HepG2 (cell line): Measurements from ENCODE around the gene TOMM22. TPM values are rescaled to one million over a fixed set of nuclear protein-coding genes. Genes with fewer than 3 reads are reported as not detected.

Source experiments
- ATF7 ChIP-seq, 2 experiments: fragments of 450-650 bp in 1 of 2; sonication (generic) in 1 of 2; formaldehyde crosslinking in 1 of 2; IDR thresholded peaks; 2 replicates each; pipeline versions ENCODE4 v1.4.0 to v1.6.1; 2016 to 2020; ENCODE audit warnings: antibody characterized with exemption in 1 of 2, mild to moderate bottlenecking in 1 of 2, missing genetic modification reagents in 1 of 2
- CHD2 ChIP-seq: IDR thresholded peaks from 2 replicates; pipeline ENCODE4 v1.6.1; 2011; ENCODE audit warnings: low read depth, low read length, improper control_type of control experiment
- EED ChIP-seq: sonication (generic); formaldehyde crosslinking; IDR thresholded peaks from 2 replicates; pipeline ENCODE4 v1.5.0; 2020; ENCODE audit warnings: mild to moderate bottlenecking, missing genetic modification reagents
- FOXP1 ChIP-seq, 2 experiments: fragments of 450-650 bp in 1 of 2; IDR thresholded peaks; 2 replicates each; pipeline ENCODE4 v1.6.1; 2017 to 2018; ENCODE audit warnings: antibody characterized with exemption in 1 of 2
- GATAD1 ChIP-seq: IDR thresholded peaks from 2 replicates; pipeline ENCODE4 v1.6.1; 2016; ENCODE audit warnings: missing genetic modification reagents, missing compliant biosample characterization
- GTF2F1 ChIP-seq: fragments of 150-350 bp; IDR thresholded peaks from 2 replicates; pipeline ENCODE4 v1.6.1; 2014; ENCODE audit warnings: low read length
- HNRNPL ChIP-seq: fragments of 200-400 bp; formaldehyde crosslinking; IDR thresholded peaks from 2 replicates; pipeline ENCODE4 v1.6.1; 2017; ENCODE audit warnings: mild to moderate bottlenecking, low read depth, low read length
- IRF2 ChIP-seq: IDR thresholded peaks from 2 replicates; pipeline ENCODE4 v1.6.1; 2018; ENCODE audit warnings: missing genetic modification reagents, missing compliant biosample characterization
- KLF6 ChIP-seq: IDR thresholded peaks from 2 replicates; pipeline ENCODE4 v1.8.0; 2016; ENCODE audit warnings: missing biosample characterization, missing genetic modification reagents
- MBD4 ChIP-seq: IDR thresholded peaks from 2 replicates; pipeline ENCODE4 v1.6.1; 2012; ENCODE audit warnings: low read length, inconsistent platforms, borderline replicate concordance
- NFATC3 ChIP-seq: sonication (generic); formaldehyde crosslinking; IDR thresholded peaks from 2 replicates; pipeline ENCODE4 v1.5.1; 2020; ENCODE audit warnings: mild to moderate bottlenecking, missing genetic modification reagents
- PAX8 ChIP-seq: sonication (generic); formaldehyde crosslinking; IDR thresholded peaks from 2 replicates; pipeline ENCODE4 v1.8.0; 2022; ENCODE audit warnings: mild to moderate bottlenecking, missing genetic modification reagents, borderline replicate concordance
- RARA ChIP-seq: IDR thresholded peaks from 2 replicates; pipeline ENCODE4 v1.6.1; 2016; ENCODE audit warnings: missing genetic modification reagents, missing compliant biosample characterization
- TEAD2 ChIP-seq: sonication (generic); formaldehyde crosslinking; IDR thresholded peaks from 2 replicates; pipeline ENCODE4 v1.9.0; 2021; ENCODE audit warnings: missing genetic modification reagents
- TGIF2 ChIP-seq: IDR thresholded peaks from 2 replicates; pipeline ENCODE4 v1.6.1; 2016; ENCODE audit warnings: control low read depth, missing compliant biosample characterization
- YY1 ChIP-seq: IDR thresholded peaks from 2 replicates; pipeline ENCODE4 v1.6.1; 2011; ENCODE audit warnings: low read length, low read depth, moderate library complexity, mild to moderate bottlenecking; ENCODE audit not compliant: insufficient read depth, insufficient replicate concordance
- ZBTB1 ChIP-seq: sonication (generic); formaldehyde crosslinking; IDR thresholded peaks from 2 replicates; pipeline ENCODE4 v1.4.0; 2020; ENCODE audit warnings: missing genetic modification reagents, borderline replicate concordance
- ZEB1 ChIP-seq: IDR thresholded peaks from 2 replicates; pipeline ENCODE4 v1.6.1; 2012; ENCODE audit warnings: mild to moderate bottlenecking, low read depth, inconsistent platforms; ENCODE audit not compliant: insufficient replicate concordance
- ZFP36L2 ChIP-seq: sonication (generic); formaldehyde crosslinking; IDR thresholded peaks from 2 replicates; pipeline ENCODE4 v1.4.0; 2020; ENCODE audit warnings: missing genetic modification reagents
- ZNF136 ChIP-seq: sonication (generic); formaldehyde crosslinking; IDR thresholded peaks from 2 replicates; pipeline ENCODE4 v1.8.1; 2022; ENCODE audit warnings: low read depth, mild to moderate bottlenecking, moderate library complexity, missing genetic modification reagents
- ZNF263 ChIP-seq: sonication (generic); formaldehyde crosslinking; IDR thresholded peaks from 2 replicates; pipeline ENCODE4 v1.4.0; 2020; ENCODE audit warnings: missing genetic modification reagents
- ZNF30 ChIP-seq: sonication (generic); formaldehyde crosslinking; IDR thresholded peaks from 2 replicates; pipeline ENCODE4 v1.5.0; 2020; ENCODE audit warnings: mild to moderate bottlenecking, missing genetic modification reagents
- ZNF331 ChIP-seq: sonication (generic); formaldehyde crosslinking; IDR thresholded peaks from 2 replicates; pipeline ENCODE4 v1.4.0; 2020; ENCODE audit warnings: missing genetic modification reagents
- ZNF33B ChIP-seq: sonication (generic); formaldehyde crosslinking; IDR thresholded peaks from 2 replicates; pipeline ENCODE4 v1.5.1; 2020; ENCODE audit warnings: mild to moderate bottlenecking, missing genetic modification reagents
- ZNF414 ChIP-seq: sonication (generic); formaldehyde crosslinking; IDR thresholded peaks from 2 replicates; pipeline ENCODE4 v1.5.0; 2020; ENCODE audit warnings: missing genetic modification reagents
- ZNF501 ChIP-seq: sonication (generic); formaldehyde crosslinking; IDR thresholded peaks from 2 replicates; pipeline ENCODE4 v1.5.1; 2020; ENCODE audit warnings: mild to moderate bottlenecking, moderate library complexity, missing genetic modification reagents
- ZNF552 ChIP-seq: sonication (generic); formaldehyde crosslinking; IDR thresholded peaks from 2 replicates; pipeline ENCODE4 v1.9.0; 2022; ENCODE audit warnings: missing genetic modification reagents, mild to moderate bottlenecking, borderline replicate concordance
- polyA plus RNA-seq, 8 experiments: library from polyadenylated mRNA; depleted of rRNA in 3 of 8; stranded (reverse) in 7 of 8; unstranded in 1 of 8; fragments of >200 nt; fragmentation: Illumina TruSeq in 4 of 8; extraction: Trizol in 4 of 8; gene quantifications; 2 replicates each; pipeline versions ENCODE4 v1.2.1 to v1.2.3, GENCODE V29; 2011 to 2016; ENCODE audit warnings: low read depth in 4 of 8, missing spikeins in 1 of 8, mixed read lengths in 1 of 8; ENCODE audit not compliant: insufficient read depth in 1 of 8
- total RNA-seq, 5 experiments: library from RNA; depleted of rRNA; stranded (reverse); fragments of >200 nt; fragmentation: Illumina TruSeq; extraction: Trizol; gene quantifications; 2 replicates each; pipeline ENCODE4 v1.2.3, GENCODE V29; 2016; ENCODE audit warnings: low read depth in 1 of 5
- TF ChIP-seq, protein P1 (sequence below): sonication (generic); IDR thresholded peaks from 2 replicates; pipeline ENCODE4 v1.6.1; 2016; ENCODE audit warnings: low read depth, borderline replicate concordance
- TF ChIP-seq, protein P2 (sequence below): sonication (generic); formaldehyde crosslinking; IDR thresholded peaks from 2 replicates; pipeline ENCODE4 v1.4.0; 2020; ENCODE audit warnings: mild to moderate bottlenecking, missing genetic modification reagents
- TF ChIP-seq, protein P3 (sequence below): IDR thresholded peaks from 2 replicates; pipeline ENCODE4 v1.6.1; 2016; ENCODE audit warnings: missing compliant biosample characterization, missing genetic modification reagents, borderline replicate concordance

Gene TOMM22
- total and polyA plus RNA-seq, 2 of the 13 experiments (the other 11 are each of a cell fraction or from before 2014, with no cell fraction given), result 46.9 to 118 TPM

DNA sequence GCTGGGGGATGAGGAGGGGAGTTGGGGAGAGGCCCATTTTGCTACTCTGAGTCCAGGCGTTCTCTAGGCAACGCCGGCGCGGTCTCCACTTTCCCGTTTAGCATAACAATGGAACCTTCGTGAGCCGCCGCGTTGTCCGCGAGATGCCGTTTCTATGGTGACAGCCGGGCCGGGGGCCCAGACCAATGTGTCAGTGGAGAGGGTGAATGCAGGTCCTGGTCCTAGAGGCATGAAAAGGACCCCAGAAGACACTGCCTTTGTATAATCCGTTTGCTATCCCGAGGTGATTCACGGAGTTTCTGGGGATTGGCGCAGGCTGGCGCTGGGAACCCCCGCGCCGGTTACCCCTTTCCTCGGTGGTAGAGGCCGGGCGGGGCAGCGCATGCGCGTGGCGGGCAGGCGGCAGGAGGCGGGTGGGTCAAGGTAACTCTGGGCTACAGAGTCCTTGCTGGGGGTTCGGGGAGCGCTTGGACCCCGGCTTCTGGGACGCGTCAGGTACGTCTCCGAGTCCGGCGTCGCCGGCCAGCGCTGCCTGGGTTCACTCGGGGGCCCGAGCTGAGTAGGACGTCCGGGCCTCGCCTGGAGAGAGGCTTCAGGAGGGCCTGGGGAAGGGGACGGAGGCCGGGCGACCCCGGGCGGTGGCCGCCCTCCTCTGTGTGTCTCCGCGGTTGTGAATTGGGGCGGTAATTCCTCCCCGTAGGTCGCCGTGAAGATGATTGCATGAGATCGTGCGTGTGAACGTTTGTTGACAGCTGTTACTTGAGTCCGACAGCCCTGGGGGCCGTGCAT is 25.3 kb upstream of the TOMM22 start, which contains the start of the genes CBY1 and FAM227A (continued):
- TF ChIP-seq ZNF263 (CRISPR knock-in tag), result 0 out of 2 replicates have a peak, but pooled peaks have one; percentile 17
- TF ChIP-seq, protein P1, sequence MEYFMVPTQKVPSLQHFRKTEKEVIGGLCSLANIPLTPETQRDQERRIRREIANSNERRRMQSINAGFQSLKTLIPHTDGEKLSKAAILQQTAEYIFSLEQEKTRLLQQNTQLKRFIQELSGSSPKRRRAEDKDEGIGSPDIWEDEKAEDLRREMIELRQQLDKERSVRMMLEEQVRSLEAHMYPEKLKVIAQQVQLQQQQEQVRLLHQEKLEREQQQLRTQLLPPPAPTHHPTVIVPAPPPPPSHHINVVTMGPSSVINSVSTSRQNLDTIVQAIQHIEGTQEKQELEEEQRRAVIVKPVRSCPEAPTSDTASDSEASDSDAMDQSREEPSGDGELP, result no peak
- TF ChIP-seq ZNF552 (CRISPR knock-in tag), result no peak
- no peak for TF ChIP-seq ZFP36L2 (CRISPR knock-in tag)
- no peak for TF ChIP-seq MBD4
- 0 out of 2 replicates have a peak, but pooled peaks have one; percentile 38 for TF ChIP-seq ZNF33B
- no peak for TF ChIP-seq GTF2F1
- no peak for TF ChIP-seq KLF6 (CRISPR knock-in tag)
- TF ChIP-seq TGIF2 (CRISPR knock-in tag), result no peak
- TF ChIP-seq ZNF414 (CRISPR knock-in tag), result no peak
- no peak for TF ChIP-seq TEAD2
- TF ChIP-seq ATF7 (IDR thresholded peaks at IDR 0.05), result peak; percentile 74
- no peak for TF ChIP-seq ATF7 (CRISPR knock-in tag; IDR thresholded peaks at IDR 0.05)
- no peak for TF ChIP-seq IRF2 (CRISPR knock-in tag)
- no peak for TF ChIP-seq HNRNPL
- TF ChIP-seq FOXP1 (IDR thresholded peaks at IDR 0.05), result no peak
- TF ChIP-seq FOXP1 (CRISPR knock-in tag; IDR thresholded peaks at IDR 0.05), result no peak
- TF ChIP-seq ZEB1, result no peak
- TF ChIP-seq YY1, result peak; percentile 26
- TF ChIP-seq RARA, result no peak
- peak; percentile 63; the same call in 1 of the 2 replicates for TF ChIP-seq GATAD1 (CRISPR knock-in tag)
- TF ChIP-seq ZBTB1 (CRISPR knock-in tag), result no peak; the same call in 1 of the 2 replicates
- TF ChIP-seq NFATC3 (CRISPR knock-in tag), result peak; percentile 45; the same call in 1 of the 2 replicates
- TF ChIP-seq ZNF501 (CRISPR knock-in tag), result peak; percentile 16; the same call in 1 of the 2 replicates
- no peak for TF ChIP-seq EED (CRISPR knock-in tag)
- TF ChIP-seq ZNF136 (CRISPR knock-in tag), result peak; percentile 34; the same call in 1 of the 2 replicates
- TF ChIP-seq ZNF331, result no peak
- TF ChIP-seq, protein P2, sequence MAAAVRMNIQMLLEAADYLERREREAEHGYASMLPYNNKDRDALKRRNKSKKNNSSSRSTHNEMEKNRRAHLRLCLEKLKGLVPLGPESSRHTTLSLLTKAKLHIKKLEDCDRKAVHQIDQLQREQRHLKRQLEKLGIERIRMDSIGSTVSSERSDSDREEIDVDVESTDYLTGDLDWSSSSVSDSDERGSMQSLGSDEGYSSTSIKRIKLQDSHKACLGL, result no peak
- TF ChIP-seq ZNF30 (CRISPR knock-in tag), result no peak
- peak; percentile 27; the same call in 1 of the 2 replicates for TF ChIP-seq PAX8 (CRISPR knock-in tag)
- TF ChIP-seq, protein P3, sequence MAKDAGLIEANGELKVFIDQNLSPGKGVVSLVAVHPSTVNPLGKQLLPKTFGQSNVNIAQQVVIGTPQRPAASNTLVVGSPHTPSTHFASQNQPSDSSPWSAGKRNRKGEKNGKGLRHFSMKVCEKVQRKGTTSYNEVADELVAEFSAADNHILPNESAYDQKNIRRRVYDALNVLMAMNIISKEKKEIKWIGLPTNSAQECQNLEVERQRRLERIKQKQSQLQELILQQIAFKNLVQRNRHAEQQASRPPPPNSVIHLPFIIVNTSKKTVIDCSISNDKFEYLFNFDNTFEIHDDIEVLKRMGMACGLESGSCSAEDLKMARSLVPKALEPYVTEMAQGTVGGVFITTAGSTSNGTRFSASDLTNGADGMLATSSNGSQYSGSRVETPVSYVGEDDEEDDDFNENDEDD (CRISPR knock-in tag), result no peak; the same call in 1 of the 2 replicates
- TF ChIP-seq CHD2, result no peak
